Central memory CD4-positive, alpha-beta T cell (primary cell): Measurements from ENCODE around the gene OTOG.

ENCODE experiments used
- DNase-seq: peaks from one replicate; pipeline ENCODE4 v3.0.0; 2022

OTOG gene

DNA sequence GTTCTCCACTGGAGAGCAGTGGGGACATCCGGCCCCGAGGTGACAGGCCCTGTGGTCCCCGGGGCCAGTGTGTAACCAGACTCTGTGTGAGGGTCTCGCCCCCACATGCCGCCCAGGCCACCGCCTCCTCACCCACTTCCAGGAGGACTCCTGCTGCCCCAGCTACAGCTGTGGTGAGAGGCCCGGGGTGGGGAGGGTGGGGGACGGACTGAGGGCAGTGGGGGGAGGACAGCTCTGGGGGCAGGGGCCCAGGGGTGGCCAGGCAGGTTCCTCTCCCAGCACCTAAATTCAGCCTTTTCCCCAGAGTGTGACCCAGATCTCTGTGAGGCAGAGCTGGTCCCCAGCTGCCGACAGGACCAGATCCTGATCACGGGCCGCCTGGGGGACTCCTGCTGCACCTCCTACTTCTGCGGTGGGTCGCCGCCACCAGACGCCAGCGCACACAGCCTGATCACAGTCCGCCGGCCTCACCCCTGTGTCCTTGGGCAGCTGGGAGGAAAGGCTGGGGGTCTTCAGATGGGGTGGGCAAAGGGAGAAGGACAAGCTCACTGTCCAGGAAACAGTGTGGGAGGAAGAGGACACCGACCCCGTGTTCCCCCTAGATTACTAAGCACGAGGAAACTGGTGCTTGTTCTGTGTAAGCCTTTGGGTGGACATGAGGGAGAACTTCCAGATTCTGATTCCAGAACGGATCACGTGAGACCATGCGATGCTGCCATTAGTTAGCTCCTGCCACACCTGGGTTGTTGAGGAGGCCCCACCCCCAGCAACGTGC lies 87.9 kb downstream of the OTOG start:
- no peak for DNase-seq

DNA sequence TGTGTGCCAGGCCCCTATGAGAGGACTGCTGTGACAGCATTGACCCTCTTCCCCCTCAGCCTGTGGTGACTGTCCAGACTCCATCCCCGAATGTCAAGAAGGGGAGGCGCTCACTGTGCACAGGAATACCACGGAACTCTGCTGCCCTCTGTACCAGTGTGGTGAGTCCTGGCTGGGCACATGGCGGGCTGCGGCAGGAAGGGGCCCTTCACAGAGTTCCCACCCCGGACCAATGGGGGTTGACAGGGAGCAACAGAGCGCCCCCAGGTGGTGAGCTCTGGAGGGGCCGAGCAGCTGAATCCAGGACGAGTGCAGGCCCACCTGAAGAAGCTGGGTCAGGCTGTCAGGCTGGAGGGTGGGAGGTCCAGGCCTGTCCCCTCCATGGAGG lies 88.5 kb downstream of the OTOG start:
- DNase-seq: no peak

DNA sequence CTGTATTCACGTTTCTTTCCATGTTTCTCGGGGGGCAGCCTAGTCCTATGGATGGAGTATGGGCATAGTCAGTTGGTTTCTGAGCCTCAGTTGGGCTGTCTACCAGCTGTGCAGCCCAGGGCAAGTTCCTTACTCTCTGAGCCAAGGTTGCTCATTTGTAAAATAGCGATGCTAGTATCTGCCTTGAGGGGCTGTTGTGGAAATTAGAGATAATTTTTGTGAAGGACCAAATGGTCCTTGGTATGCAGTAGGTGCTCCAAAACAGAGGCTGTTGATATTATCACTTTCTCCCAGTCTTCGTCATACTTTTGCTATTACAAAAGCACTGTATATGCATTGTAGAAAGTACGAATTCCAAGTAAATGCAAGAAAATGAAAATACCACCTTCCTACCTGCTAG lies 89.7 kb downstream of the OTOG start:
- no peak for DNase-seq

DNA sequence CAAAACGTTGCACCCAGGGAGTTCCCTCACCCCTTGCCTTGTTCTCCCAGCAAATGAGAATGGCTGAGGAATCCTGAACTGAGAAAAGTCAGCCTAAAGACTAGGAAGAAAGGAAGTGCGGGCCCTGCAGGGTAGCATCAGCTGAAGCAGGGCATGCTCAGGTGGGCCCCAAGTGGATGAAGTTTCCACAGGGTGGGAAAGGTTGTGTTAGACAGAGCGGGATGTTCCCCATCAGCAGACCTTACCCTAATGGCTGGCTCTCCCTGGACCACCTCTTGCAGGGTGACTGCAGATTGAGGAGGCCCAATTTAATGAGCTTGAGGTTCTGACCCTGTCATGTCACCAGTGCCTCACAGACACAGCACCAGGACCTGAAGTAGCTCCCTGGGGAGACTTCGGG lies 90.8 kb downstream of the OTOG start:
- DNase-seq: no peak

DNA sequence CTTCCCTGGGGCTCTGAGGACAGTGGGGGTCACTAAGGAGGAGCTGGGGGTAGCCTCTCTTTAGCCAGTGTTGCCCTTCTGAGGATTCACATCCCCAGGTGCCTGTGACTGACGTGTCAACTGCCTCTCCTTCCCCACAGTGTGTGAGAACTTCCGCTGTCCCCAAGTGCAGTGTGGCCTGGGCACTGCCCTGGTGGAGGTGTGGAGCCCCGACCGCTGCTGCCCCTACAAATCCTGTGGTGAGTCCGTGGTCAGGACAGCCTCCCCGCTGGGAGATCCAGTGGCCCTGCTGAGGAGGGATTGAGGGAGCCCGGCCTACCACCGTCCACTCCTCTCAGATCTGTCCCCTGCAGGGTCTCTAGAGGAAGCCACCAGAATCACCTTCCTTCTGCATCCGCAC lies 91.3 kb downstream of the OTOG start:
- DNase-seq: no peak

DNA sequence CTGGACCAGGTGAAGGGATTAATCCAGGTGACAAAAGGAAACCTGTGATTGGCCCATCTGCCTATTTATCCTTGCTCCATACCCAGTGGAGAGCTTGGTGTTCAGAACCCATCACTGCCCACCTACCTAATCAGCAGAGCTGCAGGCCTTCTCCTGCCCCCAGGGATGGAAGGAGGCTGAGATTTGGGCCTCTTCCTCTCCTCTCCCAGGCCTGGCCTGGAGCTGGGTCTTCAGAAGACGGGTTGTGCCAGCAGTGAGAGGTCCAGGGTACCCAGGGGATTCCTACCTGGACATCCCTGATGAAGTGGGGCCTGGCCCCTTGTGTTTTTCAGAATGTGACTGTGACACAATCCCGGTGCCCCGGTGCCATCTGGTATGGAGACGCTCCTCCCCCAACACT lies 92.0 kb downstream of the OTOG start:
- no peak for DNase-seq

DNA sequence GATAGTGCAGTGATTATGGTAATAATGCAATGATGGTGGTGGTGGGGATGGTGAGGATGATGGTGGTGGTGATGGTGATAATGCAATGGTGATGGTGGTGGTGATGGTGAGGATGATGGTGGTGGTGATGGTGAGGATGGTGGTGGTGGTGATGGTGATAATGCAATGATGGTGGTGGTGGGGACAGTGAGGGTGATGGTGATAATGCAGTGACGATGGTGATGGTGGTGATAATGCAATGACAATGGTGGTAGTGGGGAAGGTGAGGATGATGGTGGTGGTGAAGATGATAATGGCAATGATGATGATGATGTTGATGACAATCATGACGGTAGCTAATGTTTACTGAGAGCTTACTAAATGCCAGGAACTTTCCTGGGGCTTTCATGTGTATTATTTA lies 92.7 kb downstream of the OTOG start:
- no peak for DNase-seq

DNA sequence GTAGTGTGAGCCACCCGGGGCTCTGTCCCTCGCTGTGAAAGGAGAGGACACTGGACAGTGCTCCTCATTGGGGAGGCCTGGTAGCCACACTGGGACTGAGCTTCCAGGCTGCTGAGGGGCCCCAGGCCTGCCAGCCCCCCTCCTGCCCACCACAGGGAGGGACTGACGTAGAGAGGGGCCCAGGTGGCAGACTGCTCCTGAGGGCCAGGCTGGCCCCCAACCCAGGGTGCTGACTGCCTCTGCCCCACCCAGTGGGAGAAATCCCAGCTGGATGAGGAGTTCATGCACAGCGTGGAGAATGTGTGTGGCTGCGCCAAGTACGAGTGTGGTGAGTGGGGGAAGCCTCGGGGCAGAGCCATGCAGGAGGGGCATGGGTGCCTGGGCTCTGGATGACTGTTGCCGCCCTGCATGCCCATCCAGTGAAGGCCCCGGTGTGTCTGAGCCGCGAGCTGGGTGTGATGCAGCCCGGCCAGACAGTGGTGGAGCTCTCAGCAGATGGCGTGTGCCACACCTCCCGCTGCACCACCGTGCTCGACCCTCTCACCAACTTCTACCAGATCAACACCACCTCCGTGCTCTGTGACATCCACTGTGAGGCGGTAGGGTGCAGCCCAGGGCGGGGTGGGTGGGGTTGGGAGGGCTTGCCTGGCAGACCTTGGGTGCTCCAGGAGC lies 93.6 kb downstream of the OTOG start:
- no peak for DNase-seq

DNA sequence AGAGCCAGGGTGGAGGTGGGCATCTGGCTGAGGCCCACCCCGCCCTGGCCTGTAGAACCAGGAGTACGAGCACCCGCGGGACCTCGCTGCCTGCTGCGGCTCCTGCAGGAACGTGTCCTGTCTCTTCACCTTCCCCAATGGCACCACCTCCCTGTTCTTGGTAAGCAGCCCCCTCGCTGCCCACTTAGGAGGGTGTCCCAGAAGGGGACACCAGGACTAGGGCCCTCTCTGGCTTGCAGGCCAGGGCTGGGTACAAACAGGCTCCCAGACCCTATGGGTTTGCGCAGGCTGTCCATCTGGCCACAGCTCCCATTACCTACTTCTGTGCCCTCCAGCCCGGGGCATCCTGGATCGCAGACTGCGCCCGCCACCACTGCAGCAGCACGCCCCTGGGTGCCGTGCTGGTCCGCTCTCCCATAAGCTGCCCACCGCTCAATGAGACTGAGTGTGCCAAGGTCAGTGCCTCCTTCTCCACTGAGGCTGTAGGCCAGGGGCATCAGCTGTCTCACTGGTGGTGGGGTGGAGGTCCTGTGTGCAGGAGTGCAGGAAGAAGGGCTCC lies 94.8 kb downstream of the OTOG start:
- DNase-seq: no peak

DNA sequence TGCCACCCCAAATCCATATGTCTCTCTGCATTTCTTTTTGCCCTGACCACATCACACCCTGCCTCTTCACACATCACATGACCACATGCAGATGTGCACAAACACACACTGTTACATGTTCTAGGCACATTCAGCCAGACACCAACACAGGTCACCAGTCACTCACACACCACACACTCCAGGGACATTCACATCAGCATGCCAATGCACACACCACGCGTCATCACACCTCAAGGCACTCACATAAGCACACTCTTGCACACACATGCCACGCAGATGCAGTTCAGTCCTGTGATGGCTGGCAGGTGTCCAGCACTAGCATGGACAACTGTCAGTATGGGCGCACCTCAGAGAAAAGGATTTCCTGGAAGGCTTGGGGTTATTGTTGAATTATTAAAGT lies 95.3 kb downstream of the OTOG start:
- DNase-seq: no peak

DNA sequence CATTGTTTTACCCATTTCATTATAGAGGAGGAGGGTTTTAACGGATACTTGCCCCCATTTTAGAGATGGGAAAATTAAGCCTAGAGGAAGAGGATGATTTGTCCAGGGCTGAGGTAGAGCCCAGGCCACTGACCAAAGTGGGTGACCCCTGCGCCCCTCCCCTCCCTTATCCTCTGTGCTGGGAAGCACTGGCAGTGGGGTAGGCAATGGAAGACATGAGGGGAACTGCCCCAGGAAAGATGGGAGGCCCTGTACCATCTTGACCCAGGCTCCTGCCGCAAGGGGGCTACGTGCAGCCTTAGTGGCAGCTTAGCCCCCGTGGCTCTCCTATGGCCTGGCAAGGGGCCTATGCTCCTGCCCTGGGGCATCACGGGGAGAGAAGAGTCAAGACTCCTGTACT lies 95.9 kb downstream of the OTOG start:
- no peak for DNase-seq

DNA sequence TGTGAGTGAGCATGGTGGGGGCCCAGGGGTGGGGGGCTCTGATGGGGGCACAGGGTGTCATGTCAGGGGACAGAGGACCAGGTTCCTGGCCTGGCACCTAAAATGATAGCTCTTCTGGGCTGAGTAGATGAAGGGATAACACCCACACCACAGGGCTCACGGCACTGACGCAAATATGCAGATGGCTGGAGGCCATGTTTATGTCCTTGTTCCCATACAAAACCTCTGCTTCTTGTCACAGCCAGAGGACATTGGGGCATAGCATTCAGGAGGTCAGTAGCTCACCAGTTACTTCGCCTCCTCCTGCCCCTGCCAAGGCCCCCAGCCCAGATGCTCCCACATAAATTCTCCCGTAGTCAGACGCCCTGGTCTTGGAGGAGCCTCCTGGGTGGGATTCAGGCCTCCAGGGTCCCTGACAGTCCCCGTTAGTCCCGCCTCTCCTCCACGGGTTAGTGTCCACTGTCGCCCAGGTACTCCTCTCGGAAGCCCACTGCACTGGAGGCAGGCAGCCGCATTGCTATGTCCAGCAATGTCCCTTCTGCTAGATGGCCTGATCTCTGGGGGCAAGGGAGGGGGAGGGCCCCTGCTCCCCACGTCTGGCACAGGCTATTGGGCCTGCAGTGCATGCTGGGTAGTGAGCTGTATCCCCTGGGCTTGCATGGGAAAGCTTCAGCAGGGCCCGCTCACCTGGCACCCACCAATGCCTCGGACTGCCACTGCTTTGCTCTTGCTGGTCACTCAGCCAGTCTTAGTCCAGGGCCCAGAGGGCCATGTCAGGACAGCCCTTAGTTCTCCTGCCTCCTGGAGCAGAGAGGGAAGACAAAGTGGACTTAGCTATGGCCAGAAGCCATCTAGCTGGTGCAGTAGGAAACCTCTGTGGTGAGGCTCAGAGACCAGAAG lies 96.7 kb downstream of the OTOG start:
- DNase-seq: no peak

DNA sequence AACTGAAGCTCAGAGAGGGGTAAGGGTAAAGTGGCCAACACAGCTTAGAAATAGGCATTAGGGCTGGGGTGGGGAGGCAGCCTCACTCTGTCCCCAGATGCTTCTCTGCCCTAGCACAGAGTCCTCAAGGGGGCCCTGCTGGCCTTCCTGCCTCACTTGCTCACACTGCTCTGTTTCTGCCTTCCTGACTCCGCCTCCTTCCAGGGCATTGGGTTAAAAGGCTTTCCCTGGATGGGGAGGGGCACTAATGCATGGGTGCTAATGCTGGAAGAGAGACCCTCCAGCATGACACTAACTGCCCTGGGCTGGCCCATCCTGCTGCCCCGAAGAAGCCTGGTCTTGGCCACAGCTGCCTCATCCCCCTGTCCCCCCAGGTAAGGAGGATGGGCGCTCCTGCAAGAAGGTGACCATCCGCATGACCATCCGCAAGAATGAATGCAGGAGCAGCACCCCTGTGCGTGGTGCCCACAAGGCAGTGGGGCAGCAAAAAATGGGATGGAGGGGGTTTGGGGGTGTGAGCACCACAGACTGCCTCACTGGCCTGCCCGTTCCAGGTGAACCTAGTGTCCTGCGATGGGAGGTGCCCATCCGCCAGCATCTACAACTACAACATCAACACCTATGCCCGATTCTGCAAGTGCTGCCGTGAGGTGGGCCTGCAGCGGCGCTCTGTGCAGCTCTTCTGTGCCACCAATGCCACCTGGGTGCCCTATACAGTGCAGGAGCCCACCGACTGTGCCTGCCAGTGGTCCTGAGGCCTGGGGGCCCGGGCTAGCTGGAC lies 98.3 kb downstream of the OTOG start:
- no peak for DNase-seq

DNA sequence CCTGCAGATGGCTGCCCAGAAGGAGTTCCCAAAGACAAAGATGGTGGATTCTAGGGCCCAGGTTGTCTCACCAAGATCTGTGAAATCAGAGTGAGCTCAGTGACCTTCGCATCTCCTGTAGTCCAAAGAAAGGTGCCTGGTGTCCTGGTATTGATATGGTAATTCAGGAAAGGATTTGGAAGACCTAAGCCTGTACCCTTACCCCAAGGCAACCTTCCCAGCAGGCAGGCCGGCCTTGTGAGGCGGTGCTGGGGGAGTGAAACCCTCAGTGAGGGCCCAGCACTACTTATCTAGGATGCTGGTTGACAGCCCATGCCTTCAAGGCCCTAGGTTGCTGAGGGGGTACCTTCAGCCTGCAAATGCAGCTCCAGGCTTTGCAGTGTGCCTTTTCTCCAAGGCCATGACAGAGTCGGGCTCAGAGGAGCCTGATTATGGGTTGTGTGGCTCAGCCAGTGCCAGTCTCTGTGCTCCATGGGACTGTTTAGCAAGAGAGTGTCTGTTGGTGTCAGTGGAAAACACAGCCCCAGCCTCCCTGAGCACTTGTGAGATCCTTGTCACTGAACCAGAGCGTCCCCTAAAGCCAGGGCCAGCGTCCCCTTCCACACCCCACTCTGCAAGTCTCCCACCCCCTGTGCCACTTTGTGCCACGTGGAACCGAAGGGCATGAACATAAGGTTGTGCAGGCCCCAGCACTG lies 99.5 kb downstream of the OTOG start:
- DNase-seq: no peak

DNA sequence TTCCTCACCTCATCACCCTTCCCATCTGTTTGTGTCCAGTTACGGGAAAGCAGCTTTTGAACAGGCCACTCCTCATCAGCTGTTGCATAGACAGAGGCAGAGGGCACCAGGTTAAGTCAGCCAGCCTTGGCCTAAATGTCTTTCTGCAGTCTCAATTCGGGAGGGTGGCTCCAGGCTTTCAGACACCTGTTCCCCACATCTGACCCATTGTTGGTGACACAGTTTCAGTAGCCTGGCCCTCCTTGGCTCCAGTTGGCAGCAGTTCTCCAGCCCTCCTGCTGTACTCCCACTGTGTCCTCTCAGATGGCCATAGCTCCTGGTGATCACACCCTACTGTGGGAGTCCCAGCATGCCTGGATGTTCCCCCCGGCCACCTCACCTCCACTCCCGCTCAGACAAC lies 101.5 kb downstream of the OTOG start:
- DNase-seq: no peak

DNA sequence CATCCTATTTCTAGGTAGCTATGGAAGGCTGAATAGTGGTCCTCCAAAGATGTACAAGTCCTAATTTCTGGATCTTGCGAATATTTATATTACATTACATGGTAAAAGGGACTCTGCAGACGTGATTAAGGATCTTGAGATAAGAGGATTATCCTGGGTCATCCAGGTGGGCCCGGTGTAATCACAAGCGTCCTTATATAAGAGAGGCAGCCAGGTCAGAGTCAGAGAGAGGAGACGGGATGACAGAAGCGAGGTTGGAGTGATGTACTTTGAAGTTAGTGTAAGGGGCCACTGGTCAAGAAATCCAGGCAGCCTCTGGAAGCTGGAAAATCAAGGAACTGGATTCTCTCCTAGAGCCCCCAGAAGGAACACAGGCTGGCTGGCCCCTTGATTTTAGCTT lies 102.2 kb downstream of the OTOG start:
- DNase-seq: no peak

DNA sequence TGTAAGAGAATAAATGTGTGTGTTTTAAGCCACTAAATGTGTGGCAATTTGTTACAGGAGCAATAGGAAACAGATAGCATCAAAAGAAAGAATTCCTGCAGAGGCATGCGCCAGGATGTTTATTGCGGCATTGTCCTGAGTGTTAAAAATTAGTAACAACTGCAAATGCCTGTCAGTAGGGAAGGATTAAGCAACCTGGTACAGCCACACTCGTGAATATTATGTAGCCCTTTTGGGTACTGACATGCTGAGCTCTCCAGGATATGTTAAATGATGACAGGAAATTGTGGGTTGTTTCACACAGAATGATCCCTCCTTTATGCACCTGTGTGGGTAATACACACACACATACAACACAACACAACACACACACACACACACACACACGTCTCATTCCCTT lies 102.6 kb downstream of the OTOG start:
- no peak for DNase-seq

DNA sequence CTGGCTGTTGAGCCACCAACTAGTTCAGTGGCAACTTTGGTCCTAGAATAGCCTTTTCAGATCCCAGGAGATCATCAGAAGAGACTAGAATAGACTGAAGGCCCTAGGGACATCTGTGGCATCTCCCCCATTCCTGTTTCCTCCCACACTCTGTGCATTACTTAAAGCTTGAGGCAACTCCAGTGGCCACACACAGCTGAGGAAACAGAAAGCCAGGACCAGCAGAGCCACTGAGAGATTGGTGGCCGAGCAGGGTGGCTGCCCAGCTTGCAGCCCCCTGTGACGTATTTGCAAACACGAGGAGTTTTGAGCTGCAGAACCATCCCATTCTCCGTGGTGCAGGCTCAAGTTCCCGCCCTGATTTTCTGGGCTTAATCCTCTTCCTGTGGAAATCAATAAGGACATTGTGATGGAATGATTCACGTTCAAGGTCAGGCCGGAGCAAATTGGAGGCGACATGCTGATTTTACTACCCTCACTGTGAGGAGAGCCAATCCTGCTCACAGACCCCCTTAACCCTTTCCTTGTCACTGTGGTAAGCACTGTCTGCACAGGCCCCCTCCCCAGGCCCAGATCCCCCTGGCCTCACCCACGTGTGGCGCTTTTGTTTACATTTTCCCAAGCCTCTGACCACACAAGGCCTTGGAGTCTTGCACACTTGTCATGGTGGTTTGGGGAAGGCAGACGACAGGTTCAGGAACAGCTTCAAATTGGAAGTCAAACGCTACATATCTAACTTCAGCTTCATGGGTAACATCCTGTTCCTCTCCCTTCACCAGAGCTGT lies 103.3 kb downstream of the OTOG start:
- no peak for DNase-seq

DNA sequence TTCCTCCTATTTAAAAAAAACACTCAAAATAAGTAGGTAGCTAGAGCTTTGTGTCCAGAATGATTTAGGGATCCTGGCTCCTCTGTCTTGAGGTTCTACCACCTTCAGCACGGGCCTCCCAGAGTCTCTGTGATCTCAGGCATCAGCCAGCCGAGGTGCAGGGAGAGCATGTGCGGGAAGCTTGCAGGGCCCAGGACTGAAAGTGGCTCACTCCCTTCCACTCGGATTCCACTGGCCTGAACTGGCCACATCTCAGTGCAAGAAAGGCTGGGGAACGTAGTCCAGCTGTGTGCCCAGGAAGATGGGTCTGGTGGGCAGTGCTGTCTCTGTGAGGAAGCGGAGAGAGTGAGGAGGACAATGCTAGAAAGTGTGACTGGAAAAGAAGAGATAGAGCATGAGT lies 104.0 kb downstream of the OTOG start:
- no peak for DNase-seq

DNA sequence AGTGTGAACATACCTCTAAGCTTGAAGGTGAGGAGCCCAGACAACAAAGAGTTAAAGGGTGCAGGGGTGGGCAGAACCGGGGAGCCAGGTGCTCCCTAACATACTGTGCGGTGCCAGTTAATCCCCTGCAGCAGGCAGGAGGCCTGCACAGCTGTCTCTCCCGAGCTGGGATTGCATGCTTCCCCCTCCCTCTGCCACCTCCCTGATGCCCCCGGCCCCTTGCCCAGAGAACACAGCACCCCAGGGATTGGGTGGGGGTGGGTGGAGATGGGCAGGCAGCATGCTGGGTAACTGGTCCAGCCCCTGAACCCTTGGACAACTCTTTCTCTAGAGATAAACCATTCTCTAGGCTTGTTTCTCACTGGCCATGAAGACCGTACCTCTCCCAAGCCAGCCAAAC lies 104.6 kb downstream of the OTOG start:
- DNase-seq: no peak

DNA sequence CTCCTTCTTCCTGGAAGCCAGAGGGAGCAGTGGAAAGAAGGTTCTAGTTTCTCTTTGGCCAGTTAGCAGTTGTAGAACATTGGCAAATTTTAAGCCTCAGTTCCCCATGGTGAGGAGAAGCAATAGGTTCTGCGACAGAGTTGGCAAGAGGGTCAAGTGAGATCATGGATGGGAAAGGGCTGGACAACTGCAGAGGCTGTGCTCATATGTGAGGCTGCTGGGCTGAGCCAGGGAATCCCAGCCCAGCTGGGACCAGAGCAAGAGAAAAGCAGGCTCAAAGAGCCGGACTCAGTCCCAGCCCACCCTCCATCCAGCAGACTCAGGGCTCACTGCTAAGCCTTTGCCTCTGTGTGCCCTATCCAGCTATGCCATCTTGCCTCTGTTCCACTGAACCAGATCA lies 105.5 kb downstream of the OTOG start:
- no peak for DNase-seq
